Thoracic aorta (tissue), 2 donors: ENCODE measurements around the gene CACNA2D2. TPM values are rescaled to one million over a fixed set of nuclear protein-coding genes. Genes with fewer than 3 reads are reported as not detected.

Source experiments
- ATAC-seq: fragments of 150-250 bp; one replicate; pipeline ENCODE4 v1.8.0; 2017; ENCODE audit warnings: low read depth; ENCODE audit not compliant: insufficient number of reproducible peaks, low FRiP score
- DNase-seq: peaks from one replicate; pipeline ENCODE4 v3.0.0-alpha.2; 2020; ENCODE audit warnings: low spot score
- H3K27ac ChIP-seq, 2 donors: fragments of 200-600 bp; sonication (generic); 1 replicate in 1 of 2; 2 replicates in 1 of 2; pipeline ENCODE4 v1.5.1; 2016; ENCODE audit warnings: mild to moderate bottlenecking in 2 of 2, moderate library complexity in 2 of 2
- H3K27me3 ChIP-seq: fragments of 200-600 bp; sonication (generic); replicated peaks from 2 replicates; pipeline ENCODE4 v1.6.0; 2016; ENCODE audit warnings: mild to moderate bottlenecking; ENCODE audit not compliant: insufficient read depth
- H3K36me3 ChIP-seq: fragments of 200-600 bp; sonication (generic); one replicate; pipeline ENCODE4 v1.5.1; 2016
- H3K4me1 ChIP-seq, 2 donors: fragments of 200-600 bp; sonication (generic); 1 replicate in 1 of 2; 2 replicates in 1 of 2; pipeline versions ENCODE4 v1.5.1 to v1.6.0; 2016; ENCODE audit warnings: low read depth in 2 of 2, mild to moderate bottlenecking in 1 of 2; ENCODE audit not compliant: control insufficient read depth in 1 of 2
- H3K4me3 ChIP-seq: fragments of 200-600 bp; sonication (generic); 2 replicates; pipeline ENCODE4 v1.5.1; 2016; ENCODE audit warnings: mild to moderate bottlenecking
- H3K9me3 ChIP-seq: fragments of 200-600 bp; sonication (generic); 2 replicates; pipeline ENCODE4 v1.5.1; 2016
- total RNA-seq, 2 donors: library from RNA; depleted of rRNA; stranded (reverse); fragments of >200 nt; gene quantifications; one replicate each; pipeline versions ENCODE4 v1.1.0 to v1.2.3, GENCODE V29; 2016
- TF ChIP-seq, protein P1 (sequence below): fragments of 200-600 bp; sonication (generic); IDR thresholded peaks from one replicate; pipeline ENCODE4 v1.5.1; 2019; ENCODE audit warnings: antibody characterized with exemption

CACNA2D2 gene
- total RNA-seq, 2 donors from 2014 or later, result 2.3 to 4.2 TPM

DNA sequence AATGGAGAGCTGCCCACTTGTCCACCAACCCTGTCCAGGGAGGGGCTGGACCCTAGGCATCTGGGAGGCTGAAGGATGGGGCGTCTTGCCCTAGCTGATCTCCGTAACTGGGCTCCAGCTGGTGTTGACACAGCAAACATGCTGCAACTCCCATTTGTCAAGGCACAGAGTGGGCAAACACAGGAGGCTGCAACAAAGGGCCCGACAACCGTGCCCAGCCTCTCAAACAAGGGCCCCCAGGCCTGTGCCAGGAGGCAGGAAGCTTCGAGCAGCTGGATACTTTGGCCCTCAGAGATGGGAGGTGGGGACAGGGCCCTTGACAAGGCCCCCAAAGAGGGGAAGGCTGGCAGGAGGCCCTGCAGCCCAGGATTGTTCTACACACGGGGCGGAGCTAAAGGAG, 79.9 kb downstream of the CACNA2D2 start:
- DNase-seq (no peak), ATAC-seq (no peak)
- TF ChIP-seq, protein P1, sequence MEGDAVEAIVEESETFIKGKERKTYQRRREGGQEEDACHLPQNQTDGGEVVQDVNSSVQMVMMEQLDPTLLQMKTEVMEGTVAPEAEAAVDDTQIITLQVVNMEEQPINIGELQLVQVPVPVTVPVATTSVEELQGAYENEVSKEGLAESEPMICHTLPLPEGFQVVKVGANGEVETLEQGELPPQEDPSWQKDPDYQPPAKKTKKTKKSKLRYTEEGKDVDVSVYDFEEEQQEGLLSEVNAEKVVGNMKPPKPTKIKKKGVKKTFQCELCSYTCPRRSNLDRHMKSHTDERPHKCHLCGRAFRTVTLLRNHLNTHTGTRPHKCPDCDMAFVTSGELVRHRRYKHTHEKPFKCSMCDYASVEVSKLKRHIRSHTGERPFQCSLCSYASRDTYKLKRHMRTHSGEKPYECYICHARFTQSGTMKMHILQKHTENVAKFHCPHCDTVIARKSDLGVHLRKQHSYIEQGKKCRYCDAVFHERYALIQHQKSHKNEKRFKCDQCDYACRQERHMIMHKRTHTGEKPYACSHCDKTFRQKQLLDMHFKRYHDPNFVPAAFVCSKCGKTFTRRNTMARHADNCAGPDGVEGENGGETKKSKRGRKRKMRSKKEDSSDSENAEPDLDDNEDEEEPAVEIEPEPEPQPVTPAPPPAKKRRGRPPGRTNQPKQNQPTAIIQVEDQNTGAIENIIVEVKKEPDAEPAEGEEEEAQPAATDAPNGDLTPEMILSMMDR, result no peak
- no peak overlapping the region for H3K4me3 ChIP-seq
- no peaks in the 10 kb centered on the region for H3K27me3 ChIP-seq
- H3K27ac ChIP-seq, result no peak overlapping the region
- no peaks in the 10 kb centered on the region for H3K4me1 ChIP-seq
- H3K36me3 ChIP-seq, result no peaks in the 10 kb centered on the region
- no peaks in the 10 kb centered on the region for H3K9me3 ChIP-seq

GRCh38 chr3:50422153-50422552, 81.3 kb downstream of the CACNA2D2 start:
- ATAC-seq (no peak), DNase-seq (no peak)
- no peaks in the 10 kb centered on the region for H3K4me1 ChIP-seq
- H3K4me3 ChIP-seq, result no peak overlapping the region
- TF ChIP-seq, protein P1, result no peak
- no peaks in the 10 kb centered on the region for H3K27me3 ChIP-seq
- no peaks in the 10 kb centered on the region for H3K9me3 ChIP-seq
- no peak overlapping the region for H3K27ac ChIP-seq
- H3K36me3 ChIP-seq, result no peaks in the 10 kb centered on the region

GRCh38 chr3:50419595-50420370, 83.7 kb downstream of the CACNA2D2 start:
- Histone ChIP-seq H3K9me3 (no peaks in the 10 kb centered on the region), H3K27me3 (no peaks in the 10 kb centered on the region), H3K4me1 (no peaks in the 10 kb centered on the region), H3K27ac (no peak overlapping the region), H3K36me3 (no peaks in the 10 kb centered on the region), H3K4me3 (no peak overlapping the region)
- TF ChIP-seq, protein P1, result no peak
- DNase-seq (no peak), ATAC-seq (no peak)

DNA sequence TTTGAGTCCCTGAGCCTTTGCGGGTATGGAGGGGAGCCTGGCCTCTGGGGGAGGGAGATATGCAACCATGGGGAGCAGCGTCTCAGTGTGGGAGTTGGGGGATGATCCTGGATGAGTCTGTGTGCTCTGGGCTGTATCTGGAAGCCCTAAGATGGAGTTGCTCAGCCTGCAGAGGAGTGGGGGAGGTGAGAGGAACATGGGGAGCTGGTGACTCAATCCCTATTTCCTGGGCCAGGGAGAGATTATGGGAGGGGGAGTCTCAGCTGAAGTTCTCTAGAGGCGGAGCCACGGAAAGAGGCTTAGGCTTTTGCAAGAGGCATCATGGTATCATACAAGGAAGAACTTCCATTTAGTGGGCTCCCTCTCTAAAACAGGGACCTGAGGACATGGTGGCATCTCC, 84.6 kb downstream of the CACNA2D2 start:
- ATAC-seq, result no peak
- TF ChIP-seq, protein P1, result no peak

DNA sequence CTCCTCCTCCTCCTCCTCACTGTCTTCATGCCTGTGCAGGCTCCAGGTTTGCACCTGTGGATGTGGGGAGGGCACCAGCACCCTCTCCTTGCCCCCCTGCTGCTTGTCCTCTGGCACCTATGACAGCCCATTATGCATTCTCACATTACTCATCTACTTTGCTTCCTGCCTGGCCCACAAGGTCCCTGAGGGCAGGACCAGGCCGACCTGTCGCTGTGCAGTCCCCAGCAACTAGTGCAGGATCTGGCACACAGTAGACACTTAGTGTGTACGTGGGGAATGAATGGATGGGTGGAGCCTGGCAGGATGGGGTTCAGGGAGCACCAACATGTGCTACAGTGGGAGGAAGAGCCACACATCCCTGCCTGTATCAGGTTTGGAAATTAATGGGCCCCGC, 85.8 kb downstream of the CACNA2D2 start:
- H3K27me3 ChIP-seq, result no peaks in the 10 kb centered on the region
- DNase-seq (no peak), ATAC-seq (no peak)
- H3K4me3 ChIP-seq, result no peak overlapping the region
- H3K36me3 ChIP-seq, result no peaks in the 10 kb centered on the region
- no peak overlapping the region for H3K27ac ChIP-seq
- H3K9me3 ChIP-seq, result no peaks in the 10 kb centered on the region
- no peaks in the 10 kb centered on the region for H3K4me1 ChIP-seq
- TF ChIP-seq, protein P1, result no peak

More for the DNA sequence above, 84.6 kb downstream of the CACNA2D2 start:
- no peak overlapping the region for H3K4me3 ChIP-seq
- DNase-seq, result no peak
- H3K4me1 ChIP-seq, result no peaks in the 10 kb centered on the region
- H3K36me3 ChIP-seq, result no peaks in the 10 kb centered on the region
- H3K27ac ChIP-seq, result no peak overlapping the region
- H3K27me3 ChIP-seq, result no peaks in the 10 kb centered on the region
- no peaks in the 10 kb centered on the region for H3K9me3 ChIP-seq
